Measurements from ENCODE around the gene CDH5. TPM values are rescaled to one million over a fixed set of nuclear protein-coding genes. Genes with fewer than 3 reads are reported as not detected.

CDH5 gene
- total RNA-seq, 1 donor from 2014 or later, result 1,308 TPM

- Mint-ChIP-seq H3K9me3 (ENCODE audit: unreplicated experiment) (no peaks in the 10 kb centered on the region), H3K4me3 (ENCODE audit: unreplicated experiment) (peak overlapping the region; percentile 73), H3K27ac (ENCODE audit: unreplicated experiment) (peak overlapping the region; percentile 10), H3K4me1 (ENCODE audit: unreplicated experiment) (peaks cover 77% of the 10 kb centered on the region), H3K27me3 (ENCODE audit: unreplicated experiment) (peaks cover 21% of the 10 kb centered on the region), H3K36me3 (ENCODE audit: low read depth, unreplicated experiment) (peaks cover 60% of the 10 kb centered on the region)
- no peak for DNase-seq (ENCODE audit: low spot score)
- TF ChIP-seq, protein P1, sequence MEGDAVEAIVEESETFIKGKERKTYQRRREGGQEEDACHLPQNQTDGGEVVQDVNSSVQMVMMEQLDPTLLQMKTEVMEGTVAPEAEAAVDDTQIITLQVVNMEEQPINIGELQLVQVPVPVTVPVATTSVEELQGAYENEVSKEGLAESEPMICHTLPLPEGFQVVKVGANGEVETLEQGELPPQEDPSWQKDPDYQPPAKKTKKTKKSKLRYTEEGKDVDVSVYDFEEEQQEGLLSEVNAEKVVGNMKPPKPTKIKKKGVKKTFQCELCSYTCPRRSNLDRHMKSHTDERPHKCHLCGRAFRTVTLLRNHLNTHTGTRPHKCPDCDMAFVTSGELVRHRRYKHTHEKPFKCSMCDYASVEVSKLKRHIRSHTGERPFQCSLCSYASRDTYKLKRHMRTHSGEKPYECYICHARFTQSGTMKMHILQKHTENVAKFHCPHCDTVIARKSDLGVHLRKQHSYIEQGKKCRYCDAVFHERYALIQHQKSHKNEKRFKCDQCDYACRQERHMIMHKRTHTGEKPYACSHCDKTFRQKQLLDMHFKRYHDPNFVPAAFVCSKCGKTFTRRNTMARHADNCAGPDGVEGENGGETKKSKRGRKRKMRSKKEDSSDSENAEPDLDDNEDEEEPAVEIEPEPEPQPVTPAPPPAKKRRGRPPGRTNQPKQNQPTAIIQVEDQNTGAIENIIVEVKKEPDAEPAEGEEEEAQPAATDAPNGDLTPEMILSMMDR (IDR thresholded peaks at IDR 0.05; ENCODE audit: unreplicated experiment), result no peak
These were observed 7.2 kb downstream of the CDH5 start for GRCh38 chr16:66373667-66374066.

DNA sequence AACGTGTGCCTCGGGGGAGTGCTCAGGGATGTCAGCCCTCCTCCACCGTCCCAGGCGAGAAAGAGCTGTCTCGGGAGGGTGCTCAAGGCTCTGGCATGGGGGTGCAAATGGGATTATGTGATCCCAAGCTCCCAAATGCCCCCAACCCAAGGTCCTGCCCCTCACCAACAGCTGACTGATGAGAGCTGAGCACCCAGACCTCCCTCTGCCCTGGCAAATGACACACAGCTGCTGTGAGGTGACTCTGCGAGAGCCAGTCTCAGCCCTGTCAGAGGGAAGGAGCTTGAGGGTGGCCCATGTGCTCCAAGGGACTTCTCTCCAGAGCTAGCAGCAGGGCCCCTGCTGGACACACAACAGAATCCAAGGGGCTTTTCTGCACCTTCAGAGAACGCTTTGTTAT, 7.7 kb downstream of the CDH5 start:
- peak overlapping the region; percentile 10 for H3K27ac Mint-ChIP-seq (ENCODE audit: unreplicated experiment)

DNA sequence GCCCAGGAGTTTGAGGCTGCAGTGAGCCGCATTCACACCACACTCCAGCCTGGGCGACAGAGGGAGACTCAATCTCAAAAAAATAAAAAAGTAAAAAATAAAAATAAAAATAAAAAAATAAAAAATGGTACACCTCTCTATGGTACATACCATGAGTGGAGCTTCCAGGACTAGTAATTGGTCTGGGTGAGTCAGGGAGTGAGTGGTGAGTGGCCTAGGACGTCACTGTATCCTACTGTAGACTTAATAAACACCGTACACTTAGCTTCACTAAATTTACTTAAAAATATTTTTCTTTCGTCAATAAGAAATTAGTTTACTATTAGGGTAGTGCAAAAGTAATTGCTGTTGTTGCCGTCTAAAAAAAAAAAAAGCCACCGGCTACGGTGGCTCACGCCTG, 9.0 kb downstream of the CDH5 start:
- Mint-ChIP-seq H3K27ac (ENCODE audit: unreplicated experiment) (no peak overlapping the region), H3K4me1 (ENCODE audit: unreplicated experiment) (peaks cover 74% of the 10 kb centered on the region), H3K36me3 (ENCODE audit: low read depth, unreplicated experiment) (peaks cover 58% of the 10 kb centered on the region), H3K9me3 (ENCODE audit: unreplicated experiment) (no peaks in the 10 kb centered on the region), H3K4me3 (ENCODE audit: unreplicated experiment) (no peak overlapping the region), H3K27me3 (ENCODE audit: unreplicated experiment) (peaks cover 26% of the 10 kb centered on the region)
- DNase-seq (ENCODE audit: low spot score), result no peak
- TF ChIP-seq, protein P1 (IDR thresholded peaks at IDR 0.05; ENCODE audit: unreplicated experiment), result no peak

More for the DNA sequence above, 7.7 kb downstream of the CDH5 start:
- H3K27me3 Mint-ChIP-seq (ENCODE audit: unreplicated experiment), result peaks cover 22% of the 10 kb centered on the region
- H3K9me3 Mint-ChIP-seq (ENCODE audit: unreplicated experiment), result no peaks in the 10 kb centered on the region
- peaks cover 77% of the 10 kb centered on the region for H3K4me1 Mint-ChIP-seq (ENCODE audit: unreplicated experiment)
- no peak for DNase-seq (ENCODE audit: low spot score)
- H3K36me3 Mint-ChIP-seq (ENCODE audit: low read depth, unreplicated experiment), result peaks cover 60% of the 10 kb centered on the region
- peak overlapping the region; percentile 73 for H3K4me3 Mint-ChIP-seq (ENCODE audit: unreplicated experiment)
- TF ChIP-seq, protein P1 (IDR thresholded peaks at IDR 0.05; ENCODE audit: unreplicated experiment), result no peak

DNA sequence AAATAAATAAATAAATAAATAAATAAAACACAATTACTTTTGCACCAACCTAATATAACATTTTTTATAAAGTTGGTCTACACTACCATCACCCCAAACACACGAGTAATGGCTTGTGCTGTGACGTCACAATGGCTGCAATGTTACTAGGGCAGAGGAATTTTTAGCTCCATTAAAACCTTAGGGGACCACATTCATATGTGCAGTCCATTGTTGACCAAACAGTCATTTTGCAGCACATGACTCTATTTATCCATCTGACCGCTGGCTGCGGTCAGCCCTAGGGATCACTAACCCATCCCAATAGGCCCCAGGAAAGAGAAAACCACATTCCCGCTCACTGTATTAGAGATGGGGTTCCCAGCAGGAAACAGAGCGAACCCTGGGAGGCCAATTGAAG, 9.6 kb downstream of the CDH5 start:
- DNase-seq (ENCODE audit: low spot score), result no peak
- Mint-ChIP-seq H3K4me3 (ENCODE audit: unreplicated experiment) (peak overlapping the region; percentile 78), H3K27me3 (ENCODE audit: unreplicated experiment) (peaks cover 25% of the 10 kb centered on the region), H3K9me3 (ENCODE audit: unreplicated experiment) (no peaks in the 10 kb centered on the region), H3K4me1 (ENCODE audit: unreplicated experiment) (peaks cover 74% of the 10 kb centered on the region), H3K36me3 (ENCODE audit: low read depth, unreplicated experiment) (peaks cover 58% of the 10 kb centered on the region), H3K27ac (ENCODE audit: unreplicated experiment) (no peak overlapping the region)
- TF ChIP-seq, protein P1 (IDR thresholded peaks at IDR 0.05; ENCODE audit: unreplicated experiment), result no peak

- peaks cover 79% of the 10 kb centered on the region for H3K4me1 Mint-ChIP-seq (ENCODE audit: unreplicated experiment)
- peak overlapping the region; percentile 91 for H3K27ac Mint-ChIP-seq (ENCODE audit: unreplicated experiment)
- H3K27me3 Mint-ChIP-seq (ENCODE audit: unreplicated experiment), result peaks cover 30% of the 10 kb centered on the region
- TF ChIP-seq, protein P1 (IDR thresholded peaks at IDR 0.05; ENCODE audit: unreplicated experiment), result no peak
- H3K9me3 Mint-ChIP-seq (ENCODE audit: unreplicated experiment), result no peaks in the 10 kb centered on the region
- no peak for DNase-seq (ENCODE audit: low spot score)
- peaks cover 63% of the 10 kb centered on the region for H3K36me3 Mint-ChIP-seq (ENCODE audit: low read depth, unreplicated experiment)
- H3K4me3 Mint-ChIP-seq (ENCODE audit: unreplicated experiment), result peak overlapping the region; percentile 87
These were observed 10.2 kb downstream of the CDH5 start for GRCh38 chr16:66376577-66377305.
